NCI-H1092 treated with DMSO at 0.1 percent for 48 hours (cell line): Measurements from ENCODE around the gene PPP1R1A.

Source experiments
- DNase-seq: peaks from one replicate; lab custom pipeline; 2025; lab: John Stamatoyannopoulos, UW

The PPP1R1A gene

DNA sequence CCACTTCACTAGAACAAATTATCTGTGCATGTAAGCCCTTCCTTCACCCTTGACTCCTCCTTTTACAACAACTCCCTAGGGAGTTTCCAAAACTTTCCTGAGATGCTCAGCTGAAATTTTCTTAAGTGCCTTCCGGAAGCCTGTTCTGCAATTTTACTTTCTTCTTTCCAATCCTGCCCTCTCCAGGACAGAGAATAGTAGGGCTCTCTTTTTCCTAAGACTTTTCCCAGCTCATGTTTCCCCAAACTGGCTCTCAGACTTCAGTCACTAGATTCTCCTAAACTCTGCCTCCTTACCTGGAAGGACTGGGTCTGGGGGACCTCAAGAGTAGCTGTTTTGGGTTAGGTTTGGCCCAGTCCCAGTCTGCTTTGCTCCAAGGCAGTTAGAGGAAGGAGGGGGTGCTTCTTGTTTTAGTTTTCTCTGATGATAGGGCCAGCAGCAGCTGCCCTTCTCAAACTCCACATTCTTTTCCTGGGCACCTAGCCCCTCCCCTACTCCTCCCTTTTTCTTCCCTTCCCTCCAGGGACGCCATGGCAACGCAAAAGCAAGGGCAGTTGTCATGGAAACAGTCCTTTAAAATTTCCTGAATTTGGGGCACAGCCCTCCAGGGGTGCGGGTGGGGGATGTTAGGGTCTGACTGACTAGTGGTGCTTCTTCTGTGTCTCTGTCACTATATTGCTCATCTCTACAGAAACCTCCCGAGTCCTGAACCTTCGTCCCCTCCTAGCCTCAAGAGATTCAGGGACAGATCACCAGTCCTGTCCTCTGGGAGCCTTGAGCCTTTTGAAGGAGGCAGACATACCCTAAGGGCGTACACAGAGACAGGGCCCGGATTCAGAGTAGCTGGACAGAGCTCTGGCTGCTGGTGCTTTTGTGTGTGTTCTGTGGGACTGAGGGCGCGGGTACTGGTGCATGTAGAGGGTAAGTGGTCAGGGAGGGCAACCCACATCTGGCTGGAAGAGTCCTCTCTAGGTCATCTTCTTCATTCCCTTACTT is 17.0 kb downstream of the PPP1R1A start:
- no peak for DNase-seq

GRCh38 chr12:54569995-54570528 is 18.4 kb downstream of the PPP1R1A start:
- DNase-seq, result no peak

GRCh38 chr12:54569072-54569471 is 19.4 kb downstream of the PPP1R1A start:
- no peak for DNase-seq

DNA sequence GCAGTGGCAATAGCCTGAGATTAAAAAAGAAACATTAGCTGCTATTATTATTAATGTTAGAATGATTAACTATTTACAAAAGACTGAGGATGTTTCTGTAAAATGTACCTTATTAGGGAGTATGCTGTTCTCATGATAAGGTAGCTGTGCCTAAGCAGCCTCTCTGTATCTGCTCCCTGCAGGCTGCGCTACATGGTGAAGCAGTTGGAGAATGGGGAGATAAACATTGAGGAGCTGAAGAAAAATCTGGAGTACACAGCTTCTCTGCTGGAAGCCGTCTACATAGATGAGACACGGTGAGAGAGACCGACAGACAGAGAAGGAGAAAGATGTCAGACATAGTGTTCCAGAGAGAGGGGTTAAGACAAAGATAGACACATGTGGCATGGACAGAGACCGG is 21.7 kb downstream of the PPP1R1A start:
- no peak for DNase-seq

DNA sequence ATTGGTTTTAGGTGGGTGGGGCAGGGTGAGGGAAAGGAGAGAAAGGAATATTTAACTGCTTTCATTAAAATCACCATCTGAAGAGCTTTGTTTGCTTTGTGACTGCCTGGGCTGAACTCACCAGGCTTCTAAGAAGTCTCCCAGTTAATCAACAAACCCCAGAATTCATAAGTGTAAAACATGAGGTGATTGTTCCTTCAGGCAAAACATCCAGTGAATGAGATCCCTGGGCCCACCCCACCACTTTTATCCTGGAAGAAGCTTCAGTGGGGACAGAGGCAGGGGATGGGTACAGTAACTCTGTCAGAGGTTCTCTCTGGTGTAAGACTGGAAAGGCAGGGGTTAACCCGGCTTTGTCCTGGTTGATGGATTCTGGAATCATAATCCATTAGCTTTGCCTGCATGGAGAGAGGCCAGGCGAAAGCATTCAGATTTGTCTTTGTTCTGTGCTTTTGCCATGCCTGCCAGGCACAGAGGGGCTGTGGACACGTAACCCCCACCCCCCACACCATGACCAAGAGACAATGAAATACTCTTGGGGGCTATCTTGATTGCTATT is 22.4 kb downstream of the PPP1R1A start:
- no peak for DNase-seq

GRCh38 chr12:54565310-54565985 is 23.0 kb downstream of the PPP1R1A start:
- DNase-seq, result no peak

DNA sequence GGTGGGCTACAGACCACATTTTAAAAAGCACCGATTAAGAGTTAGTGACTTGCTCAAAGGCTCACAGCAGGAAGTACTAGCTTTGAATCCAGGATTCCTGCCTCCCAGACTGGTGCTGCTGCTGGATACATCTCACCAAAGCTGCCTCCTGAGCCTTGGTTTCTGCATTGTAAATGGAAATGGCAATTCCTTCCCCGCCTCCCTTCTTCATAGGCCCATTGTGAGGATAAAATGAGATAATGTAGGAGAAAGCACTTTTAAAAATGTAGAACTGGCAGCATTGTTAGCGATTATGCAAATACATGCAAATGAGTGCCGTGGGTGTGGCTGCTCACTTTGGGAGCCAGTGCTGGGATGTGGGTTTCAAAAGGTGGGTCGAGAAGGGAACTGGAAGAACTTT is 23.7 kb downstream of the PPP1R1A start:
- no peak for DNase-seq

DNA sequence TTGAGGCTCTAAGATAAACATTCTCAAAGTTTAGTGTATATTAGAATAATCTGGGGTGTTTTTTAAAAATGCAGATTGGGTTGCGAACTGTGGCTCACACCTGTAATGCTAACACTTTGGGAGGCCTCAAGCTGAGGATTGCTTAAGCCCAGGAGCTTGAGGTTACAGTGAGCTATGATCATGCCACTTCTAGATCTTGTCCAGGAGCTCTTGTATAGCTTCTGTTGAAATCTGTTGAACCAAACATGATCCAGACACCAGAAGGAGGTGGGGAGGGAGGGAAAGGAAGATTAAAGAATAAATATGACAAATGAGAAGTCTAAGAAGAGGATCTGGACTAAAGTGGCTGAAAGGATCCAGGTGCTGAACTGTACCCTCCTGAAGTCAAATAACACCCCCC is 24.7 kb downstream of the PPP1R1A start:
- no peak for DNase-seq

DNA sequence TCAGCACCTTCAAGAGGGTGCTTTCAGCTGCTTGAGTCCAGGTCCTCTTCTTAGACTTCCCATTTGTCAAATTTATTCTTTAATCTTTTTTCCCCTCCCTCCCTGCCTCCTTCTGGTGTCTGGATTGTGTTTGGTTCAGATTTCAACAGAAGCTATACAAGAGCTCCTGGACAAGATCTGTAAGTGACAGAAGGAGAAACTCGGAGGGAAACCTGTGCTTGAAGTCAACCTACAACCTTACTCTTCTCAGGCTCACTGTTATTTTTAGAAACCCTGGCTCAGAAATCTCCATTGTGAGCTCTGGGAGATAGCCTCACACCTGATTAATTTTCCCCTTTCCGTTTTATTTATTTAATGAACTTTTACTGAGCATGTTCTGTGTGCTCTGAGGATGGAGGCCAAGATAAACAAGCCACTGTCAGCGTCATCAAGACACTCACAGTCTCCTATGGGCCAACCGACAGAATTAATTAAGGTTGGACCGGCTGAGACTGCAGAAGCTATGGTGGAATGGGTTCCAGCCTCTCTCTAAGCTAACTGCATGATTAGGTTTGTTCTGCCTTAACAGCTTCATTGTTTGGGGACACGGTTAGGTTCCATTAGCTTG is 25.6 kb downstream of the PPP1R1A start:
- no peak for DNase-seq

- DNase-seq, result no peak
These were observed 27.3 kb downstream of the PPP1R1A start for GRCh38 chr12:54561164-54561563.

- DNase-seq, result peak; percentile 92
These were observed 28.0 kb downstream of the PPP1R1A start for GRCh38 chr12:54560374-54560858.

DNA sequence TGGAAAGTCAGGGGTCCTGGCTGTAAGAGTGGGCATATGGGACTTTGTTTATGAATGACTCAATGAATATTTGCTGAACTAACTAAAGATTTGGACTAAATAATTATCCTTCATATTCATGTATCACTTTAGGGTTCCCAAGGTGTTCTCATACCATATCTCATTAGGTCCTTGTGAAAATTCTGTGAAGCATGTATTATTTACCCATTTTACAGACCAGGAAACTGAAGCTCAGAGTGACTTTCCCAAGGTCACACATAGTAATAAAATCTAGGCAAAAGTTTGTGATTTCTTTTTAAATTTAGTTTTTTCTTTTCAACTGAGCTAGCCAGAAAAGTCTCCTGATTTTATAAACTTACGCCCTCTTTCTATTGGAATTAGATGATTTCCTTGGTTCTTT is 29.7 kb downstream of the PPP1R1A start:
- DNase-seq, result no peak

DNA sequence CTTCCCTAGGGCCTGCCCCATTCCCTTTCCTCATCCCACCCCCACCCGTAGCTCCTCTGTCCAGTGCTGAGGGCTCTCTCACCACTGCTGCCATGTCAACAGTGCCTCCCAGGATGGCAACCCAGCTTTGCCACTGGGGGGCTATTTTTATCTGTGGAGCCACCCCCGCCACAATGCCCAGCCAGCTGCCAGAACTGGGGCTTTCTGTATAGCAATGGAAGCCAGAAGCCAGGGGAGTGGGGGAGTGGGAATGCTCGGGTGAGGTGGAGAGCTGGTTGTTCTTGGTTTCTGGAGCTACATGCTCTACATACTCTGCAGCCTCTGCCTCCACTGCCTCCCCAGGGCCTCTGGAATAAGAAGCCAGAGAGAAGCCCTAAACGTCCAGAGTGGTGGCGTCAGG is 30.1 kb downstream of the PPP1R1A start:
- DNase-seq, result no peak

- DNase-seq, result no peak
These were observed 32.7 kb downstream of the PPP1R1A start for GRCh38 chr12:54555670-54556257.

DNA sequence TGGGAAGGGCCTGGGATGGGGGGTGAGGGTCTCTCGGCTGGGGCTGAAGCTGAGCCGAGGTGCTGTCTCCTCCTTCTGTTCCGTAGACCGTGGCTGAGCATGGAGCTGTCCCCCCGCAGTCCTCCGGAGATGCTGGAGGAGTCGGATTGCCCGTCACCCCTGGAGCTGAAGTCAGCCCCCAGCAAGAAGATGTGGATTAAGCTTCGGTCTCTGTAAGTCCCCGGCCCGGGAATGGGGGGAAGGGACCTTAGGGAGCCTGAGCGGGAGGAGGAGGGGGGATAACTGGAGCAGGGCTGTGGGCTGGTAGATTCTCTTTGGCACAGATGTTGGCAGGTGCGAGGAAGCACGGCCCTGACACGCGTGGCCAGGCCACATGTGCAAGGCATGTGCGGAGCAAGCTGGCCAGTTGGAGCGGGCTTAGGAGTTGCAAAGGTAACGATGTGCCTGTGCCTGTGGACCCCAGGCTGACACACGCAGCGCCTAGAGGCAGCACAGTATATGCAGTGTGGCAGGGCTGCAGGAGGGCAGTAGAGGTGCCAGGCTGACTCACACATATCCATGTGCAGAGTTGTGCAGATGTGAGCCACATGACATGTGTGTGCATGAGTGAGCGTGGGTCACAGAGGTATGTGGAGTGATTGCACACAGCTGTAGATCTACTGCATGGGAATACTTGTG is 38.5 kb downstream of the PPP1R1A start:
- peak; percentile 43 for DNase-seq

GRCh38 chr12:54546511-54546910 is 41.9 kb downstream of the PPP1R1A start:
- DNase-seq, result no peak

DNA sequence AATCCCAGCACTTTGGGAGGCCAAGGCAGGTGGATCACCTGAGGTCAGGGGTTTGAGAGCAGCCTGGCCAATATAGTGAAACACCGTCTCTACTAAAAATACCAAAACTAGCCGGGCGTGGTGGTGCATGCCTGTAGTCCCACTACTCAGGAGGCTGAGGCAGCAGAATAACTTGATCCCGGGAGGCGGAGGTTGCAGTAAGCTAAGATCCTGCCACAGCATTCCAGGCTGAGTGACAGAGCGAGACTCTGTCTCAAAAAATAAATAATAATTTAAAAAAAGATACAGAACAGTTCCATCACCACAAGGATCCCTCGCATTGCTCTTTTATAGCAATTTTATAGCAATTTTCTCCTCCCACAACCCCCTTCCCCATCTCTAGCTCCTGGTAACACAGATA is 43.7 kb downstream of the PPP1R1A start:
- DNase-seq, result no peak

GRCh38 chr12:54543526-54543925 is 44.9 kb downstream of the PPP1R1A start:
- DNase-seq, result no peak

- no peak for DNase-seq
These were observed 46.6 kb downstream of the PPP1R1A start for GRCh38 chr12:54541751-54542290.

GRCh38 chr12:54538136-54538700 is 50.2 kb downstream of the PPP1R1A start:
- DNase-seq, result no peak
